Epidermal melanocyte (primary cell): ENCODE measurements around the gene SEC31A.
"Not testable (repeated sequence)": the region's sequence is repeated elsewhere in the genome, so short reads cannot be mapped to it uniquely, and the experiment has no call there.

Source experiments
- DNase-seq: peaks from one replicate; pipeline ENCODE4 v3.0.0; 2011; ENCODE audit warnings: low spot score; ENCODE audit not compliant: insufficient read length

Gene SEC31A

DNA sequence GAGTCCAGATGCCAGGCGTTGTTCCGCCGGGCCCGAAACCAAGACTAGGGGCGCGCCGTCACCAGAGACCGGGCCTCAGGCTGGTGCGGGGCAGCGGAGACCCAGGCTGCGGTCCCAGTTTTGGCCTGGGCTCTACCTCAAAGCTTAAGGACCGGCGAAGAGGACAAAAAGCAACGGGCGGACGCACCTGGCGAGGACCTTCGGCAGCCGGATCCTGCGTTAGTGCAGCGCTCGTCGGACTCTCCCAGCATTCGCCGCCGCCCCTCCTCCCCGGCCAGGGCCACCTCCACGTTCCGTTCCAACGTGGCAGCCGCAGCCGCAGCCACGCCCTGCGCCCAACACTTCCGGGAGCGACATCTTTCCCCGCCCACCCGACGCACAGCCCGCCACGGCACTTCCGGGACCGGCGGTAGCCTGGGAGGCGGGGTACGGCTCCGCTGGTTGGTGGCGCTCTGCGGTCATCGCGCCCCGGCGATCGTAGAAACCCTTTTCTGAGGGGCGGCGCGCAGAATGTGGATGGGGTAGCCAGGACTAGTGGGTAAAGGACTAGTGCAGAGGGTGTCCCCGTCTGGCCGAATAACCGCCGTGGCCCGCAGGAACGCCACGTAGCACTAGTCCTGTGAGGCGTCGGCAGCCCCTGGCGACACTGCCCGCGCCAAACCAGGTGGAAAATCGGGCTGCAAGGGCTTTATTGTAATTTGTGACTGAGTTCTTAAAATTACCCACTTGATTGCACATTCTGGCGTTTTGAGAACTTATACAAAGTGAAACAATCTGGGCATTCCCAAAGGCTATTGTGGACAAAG lies at the start of gene SEC31A:
SEC31A (minus strand) TSS at position 253 of the 806 bp plus-strand sequence. CDS start 9,217 bp downstream, outside the sequence.
- DNase-seq = peak; percentile 67

DNA sequence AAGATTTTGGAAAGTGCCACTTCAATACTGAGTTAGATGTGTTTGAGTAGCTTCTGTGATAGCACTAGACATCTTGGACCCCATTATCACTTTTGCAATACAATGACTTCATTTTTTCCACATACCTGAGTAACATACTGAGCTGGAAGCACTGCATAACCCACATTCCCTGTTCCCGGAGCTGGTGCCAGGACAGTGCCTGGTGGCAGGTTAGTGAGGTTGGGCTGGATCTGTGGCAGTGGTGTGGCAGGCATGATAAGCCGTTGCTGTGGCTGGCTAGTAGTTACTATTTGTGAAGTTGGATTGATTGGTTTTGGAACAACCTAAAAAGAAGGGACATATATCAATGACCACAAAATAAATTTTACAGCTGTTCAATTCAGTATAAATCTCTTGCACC lies 48.5 kb upstream of the SEC31A start:
- no peak for DNase-seq

DNA sequence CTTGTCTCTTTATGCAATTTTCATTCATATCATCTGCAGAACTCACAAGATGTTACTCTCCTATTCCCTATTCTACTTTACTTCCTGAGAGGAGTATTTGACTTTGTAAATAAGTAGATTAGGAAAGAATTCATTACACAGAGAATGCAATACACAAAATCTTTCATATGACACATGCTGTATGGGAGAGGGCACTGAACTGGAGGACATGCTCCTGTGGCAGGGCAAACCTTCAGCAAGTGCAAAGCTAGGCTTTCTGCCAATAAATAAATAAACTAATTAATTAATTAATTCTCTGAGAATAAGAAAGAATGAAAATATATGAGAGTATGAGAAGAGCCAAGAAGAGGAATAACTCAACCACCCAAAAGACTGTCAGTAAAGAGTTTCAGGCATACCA lies 43.5 kb upstream of the SEC31A start:
- DNase-seq = no peak

DNA sequence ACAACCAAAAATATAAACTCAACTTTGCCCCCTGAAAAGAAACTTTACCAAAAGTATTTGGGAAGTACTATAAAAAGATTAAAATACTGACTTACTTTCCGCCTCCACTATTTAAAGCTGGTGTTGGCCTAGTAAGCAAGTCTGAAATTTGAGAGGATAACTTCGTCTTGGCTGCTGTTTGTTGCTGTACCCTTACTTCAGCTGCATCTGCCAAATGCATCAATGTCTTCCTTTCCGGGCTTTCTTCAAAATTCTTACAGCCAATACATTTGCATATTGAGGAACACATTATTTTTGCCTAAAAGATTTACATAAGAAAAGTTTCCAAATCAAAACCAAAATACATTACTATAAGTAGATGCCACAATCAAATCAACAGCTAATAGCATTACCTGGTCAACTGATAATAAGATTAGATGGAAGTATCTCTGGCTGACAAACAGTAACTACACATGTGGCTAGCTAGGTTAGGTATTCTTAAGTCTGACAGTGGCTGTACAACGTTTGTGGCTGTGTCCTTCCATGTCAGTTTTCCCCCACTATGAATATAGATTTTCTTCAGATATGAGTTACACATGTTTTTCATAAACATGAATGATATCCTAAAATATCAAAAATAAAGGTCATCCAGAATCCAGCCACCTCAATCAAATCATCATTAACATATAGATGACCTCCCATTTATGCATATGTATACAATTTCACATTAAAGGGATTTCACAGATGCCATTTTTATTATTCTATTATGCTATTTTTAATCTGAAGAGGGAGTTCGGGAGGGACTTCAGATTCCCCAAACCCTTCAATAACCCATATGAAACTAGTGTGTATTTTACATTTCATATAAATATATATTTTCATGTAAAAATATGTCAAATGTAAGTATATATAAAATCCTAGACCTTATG lies 40.1 kb upstream of the SEC31A start:
- DNase-seq = no peak

DNA sequence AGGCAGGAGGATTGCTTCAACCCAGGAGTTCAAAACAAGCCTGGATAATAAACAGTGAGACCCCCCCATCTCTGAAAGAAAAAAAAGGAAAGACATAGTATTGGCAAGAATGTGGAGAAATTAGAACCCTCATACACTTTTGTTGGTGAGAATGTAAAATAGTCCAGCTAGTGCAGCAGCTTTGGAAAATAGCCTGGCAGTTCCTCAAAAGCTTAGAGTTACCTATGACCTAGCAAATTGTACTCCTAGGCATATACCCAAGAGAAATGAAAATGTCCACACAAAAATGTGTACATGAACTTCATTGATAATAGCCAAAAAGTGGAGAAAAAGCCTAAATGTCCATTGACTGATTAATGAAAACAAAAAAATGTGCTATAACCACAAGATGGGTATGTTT lies 30.8 kb upstream of the SEC31A start:
- DNase-seq = no peak

DNA sequence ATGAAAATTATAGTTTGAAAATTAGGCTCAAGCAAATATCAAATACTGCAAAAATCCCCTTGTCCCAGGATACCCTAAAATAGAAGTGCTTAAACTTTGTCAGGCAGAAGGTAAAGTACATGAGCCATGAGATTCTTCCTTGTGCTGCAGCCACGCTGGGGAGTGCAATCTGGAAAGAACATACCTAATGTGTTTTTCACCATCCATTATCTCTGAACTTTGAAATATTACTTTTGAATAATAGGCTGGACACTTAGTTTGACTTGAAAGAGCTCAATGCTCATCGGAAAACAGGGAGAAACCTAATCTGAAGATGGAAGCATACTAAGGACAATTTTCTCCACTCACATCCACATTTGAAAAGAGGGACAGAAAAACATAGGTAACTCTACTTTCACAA lies 28.4 kb upstream of the SEC31A start:
- DNase-seq = no peak

- no peak for DNase-seq
Measured at GRCh38 chr4:82918091-82918490, 27.1 kb upstream of the SEC31A start.

DNA sequence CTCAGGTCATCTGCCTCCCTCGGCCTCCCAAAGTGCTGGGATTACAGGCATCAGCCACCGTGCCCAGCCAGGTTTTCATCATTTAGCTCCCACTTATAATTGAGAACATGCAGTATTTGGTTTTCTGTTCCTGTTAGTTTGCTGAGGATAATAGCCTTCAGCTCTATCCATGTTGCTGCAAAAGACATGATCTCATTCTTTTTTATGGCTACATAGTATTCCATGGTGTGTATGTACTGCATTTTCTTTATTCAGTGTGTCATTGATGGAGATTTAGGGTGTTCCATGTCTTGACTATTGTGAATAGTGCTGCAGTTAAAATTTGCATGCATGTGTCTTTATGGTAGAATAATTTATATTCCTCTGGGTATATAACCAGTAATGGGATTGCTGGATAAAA lies 23.0 kb upstream of the SEC31A start:
- not testable (repeated sequence) for DNase-seq

DNA sequence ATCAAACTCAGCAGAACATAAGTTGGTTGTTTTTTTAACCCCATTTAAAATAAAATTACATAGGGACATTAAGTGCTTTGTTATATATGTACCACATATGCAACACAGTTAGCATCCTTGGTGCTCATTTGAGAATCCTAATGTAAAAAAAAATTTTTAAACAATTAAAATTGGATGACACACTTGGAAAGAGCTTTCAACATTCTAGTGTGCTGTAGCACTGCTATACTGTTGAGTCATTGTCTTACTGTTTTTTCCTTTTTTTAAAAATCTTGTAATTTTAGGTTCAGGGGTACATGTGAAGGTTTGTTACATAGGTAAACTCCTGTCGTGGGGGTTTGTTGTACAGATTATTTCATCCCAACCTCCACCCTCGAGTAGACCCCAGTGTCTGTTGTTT lies 22.4 kb upstream of the SEC31A start:
- DNase-seq = no peak

DNA sequence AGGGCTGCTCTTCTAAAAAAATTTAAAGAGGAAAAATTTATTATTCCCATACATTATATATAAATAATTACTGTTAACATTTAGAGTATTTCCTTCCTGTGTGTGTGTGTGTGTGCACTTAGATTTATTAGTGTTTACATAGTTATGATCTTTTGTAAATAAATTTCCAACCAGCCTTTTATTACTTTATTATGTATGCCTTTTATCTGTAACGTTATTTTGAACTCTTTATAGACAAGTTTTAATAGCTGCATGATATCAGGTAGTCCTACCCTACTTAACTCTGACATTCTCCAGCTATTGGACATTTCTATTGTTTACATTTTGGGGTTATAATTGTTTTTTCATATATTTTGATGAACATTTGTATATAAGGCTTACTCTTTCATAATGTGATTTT lies 18.4 kb upstream of the SEC31A start:
- DNase-seq = no peak

- DNase-seq = no peak
Measured at GRCh38 chr4:82906469-82906868, 15.5 kb upstream of the SEC31A start.

DNA sequence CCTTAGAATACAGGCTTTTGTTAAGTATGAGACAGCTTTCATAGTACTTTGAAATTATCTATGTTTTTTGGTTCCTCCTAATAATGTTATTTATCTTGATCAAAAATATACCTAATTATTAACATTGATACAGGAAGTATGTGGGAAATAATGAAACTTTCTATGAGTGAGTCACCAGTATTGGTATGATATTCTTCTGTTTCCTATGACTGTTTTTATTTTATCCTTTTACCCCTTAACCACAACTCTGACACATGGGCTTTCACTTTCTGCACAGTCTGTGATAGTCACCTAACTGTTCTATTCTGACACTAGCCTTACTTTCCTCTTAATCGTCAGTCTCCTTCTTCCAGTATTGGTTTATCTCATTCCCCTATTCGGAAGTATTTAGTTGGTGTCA lies 14.3 kb upstream of the SEC31A start:
- no peak for DNase-seq

GRCh38 chr4:82903737-82904136 lies 12.8 kb upstream of the SEC31A start:
- no peak for DNase-seq

GRCh38 chr4:82901183-82901718 lies 10.3 kb upstream of the SEC31A start:
- DNase-seq = no peak

GRCh38 chr4:82900411-82901182 lies 9.6 kb upstream of the SEC31A start, which contains the start of gene THAP9:
Gene THAP9, plus strand, starts transcription at chr4:82900735. Its CDS starts 68 bp downstream, at chr4:82900803.
- DNase-seq = peak; percentile 92

DNA sequence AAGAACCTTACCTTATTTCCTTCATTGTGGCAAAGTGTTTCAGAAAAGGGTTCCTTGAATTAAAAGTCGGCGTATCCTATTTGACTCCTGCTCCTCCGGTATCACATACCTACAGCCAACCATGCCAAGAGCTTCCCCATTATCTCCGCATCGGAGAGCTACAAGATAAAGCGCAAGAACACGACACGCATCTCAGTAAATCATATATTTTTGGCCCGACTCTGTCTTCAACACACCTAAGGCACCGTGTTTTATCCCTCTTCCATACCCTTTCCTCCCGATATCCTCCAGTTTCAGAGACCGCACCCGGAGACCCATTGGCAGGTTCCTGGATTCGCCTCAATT lies 9.1 kb upstream of the SEC31A start:
- no peak for DNase-seq

GRCh38 chr4:82899374-82900065 lies 8.6 kb upstream of the SEC31A start:
- no peak for DNase-seq

DNA sequence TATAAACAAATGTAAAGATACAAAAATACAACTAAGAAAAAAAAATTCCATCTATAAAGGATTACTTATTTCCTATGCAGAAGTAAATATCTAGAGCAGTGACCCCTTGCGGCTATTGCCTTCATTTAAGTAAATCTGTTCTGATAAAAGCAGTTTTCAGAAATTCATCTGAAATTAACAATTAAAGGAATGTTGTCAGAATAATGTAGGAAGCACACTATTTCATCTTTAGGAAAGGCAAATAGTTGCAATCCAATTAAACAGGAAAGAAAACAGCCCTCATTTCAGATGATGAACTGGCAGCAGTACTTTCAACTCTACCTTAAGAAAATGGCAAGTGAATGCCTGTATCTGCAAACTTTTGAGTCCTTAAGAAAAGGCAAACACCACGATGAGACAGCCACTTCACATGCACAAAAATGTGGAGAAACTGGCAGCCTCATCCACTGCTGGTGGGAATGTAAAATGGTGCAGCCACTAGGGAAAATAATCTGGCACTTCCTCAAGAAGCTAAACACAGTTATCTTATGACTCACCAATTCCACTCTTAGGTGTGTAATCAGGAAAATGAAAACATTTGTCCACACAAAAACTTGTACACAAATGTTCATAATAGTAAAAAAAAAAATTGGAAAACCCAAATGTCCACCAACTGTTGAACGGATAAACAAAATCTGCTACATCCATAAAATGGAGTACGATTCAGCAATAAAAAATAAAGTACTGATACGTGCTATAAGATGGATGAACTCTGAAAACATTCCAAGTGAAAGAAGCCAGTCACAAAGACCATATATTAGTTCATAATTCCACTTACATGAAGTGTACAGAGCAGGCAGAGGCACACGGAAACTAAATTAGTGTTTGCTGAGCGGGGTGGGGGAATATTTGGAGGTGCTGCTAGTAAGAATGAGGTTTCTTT lies 7.6 kb upstream of the SEC31A start:
- no peak for DNase-seq

GRCh38 chr4:82896755-82897154 lies 5.8 kb upstream of the SEC31A start:
- DNase-seq = no peak

GRCh38 chr4:82893942-82894341 lies 3.0 kb upstream of the SEC31A start:
- DNase-seq = no peak
